K562 (cell line): Measurements from ENCODE around the gene EPDR1.

Experiments used
- EZH2 ChIP-seq: IDR thresholded peaks from 2 replicates; pipeline ENCODE4 v1.6.1; 2012; ENCODE audit warnings: low read depth, mild to moderate bottlenecking, inconsistent platforms, low read length, borderline replicate concordance
- NCOA4 ChIP-seq: fragments of 450-650 bp; IDR thresholded peaks from 2 replicates; pipeline ENCODE4 v1.6.1; 2018; ENCODE audit warnings: mild to moderate bottlenecking; ENCODE audit not compliant: partially characterized antibody
- NRF1 ChIP-seq, 2 experiments: fragments of 450-650 bp; IDR thresholded peaks in 1 of 2; conservative IDR thresholded peaks in 1 of 2; 2 replicates each; pipeline ENCODE4 v1.6.1; 2014; ENCODE audit warnings: mild to moderate bottlenecking in 2 of 2
- RFX5 ChIP-seq: IDR thresholded peaks from 2 replicates; pipeline ENCODE4 v1.6.1; 2011; ENCODE audit warnings: low read depth, mild to moderate bottlenecking, improper control_type of control experiment, low read length
- RUNX1 ChIP-seq: sonication (generic); IDR thresholded peaks from 2 replicates; pipeline ENCODE4 v1.6.1; 2016; ENCODE audit warnings: antibody characterized with exemption, low read depth
- ZNF121 ChIP-seq: sonication (generic); formaldehyde crosslinking; conservative IDR thresholded peaks from 2 replicates; pipeline ENCODE4 v1.8.0; 2022; ENCODE audit warnings: missing genetic modification reagents

DNA sequence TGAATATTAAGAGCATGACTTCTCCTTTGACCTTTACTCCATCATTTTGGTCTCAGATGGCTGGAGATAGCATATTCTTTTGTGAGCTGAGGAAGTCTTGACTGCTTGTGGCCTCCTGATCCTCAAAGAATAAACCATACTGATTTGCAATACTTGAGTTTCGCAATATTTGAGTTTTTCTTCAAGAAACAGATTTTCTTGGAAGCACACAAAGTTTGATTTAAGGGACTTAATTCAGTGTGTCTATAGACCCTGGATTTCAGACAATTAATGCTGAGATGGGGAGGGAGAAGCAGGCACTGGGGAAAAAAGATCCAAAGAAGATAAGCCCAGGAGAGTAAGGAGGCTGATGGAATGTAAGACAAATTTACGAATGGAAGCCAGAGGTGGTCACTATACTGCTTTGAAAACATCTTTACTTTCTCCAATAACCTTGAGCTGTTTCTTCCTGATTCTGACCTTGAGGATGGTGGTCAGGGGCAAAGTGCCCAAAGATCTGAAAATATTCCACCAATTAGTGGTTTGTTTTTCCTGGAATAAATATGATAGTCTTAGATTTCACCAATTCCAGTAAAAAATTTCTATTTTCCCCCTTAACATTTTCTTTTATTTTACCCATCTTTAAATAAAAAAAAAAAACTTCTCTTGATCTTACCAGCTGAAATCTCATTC lies 7.5 kb downstream of the EPDR1 start:
- TF ChIP-seq EZH2, result no peak
- TF ChIP-seq RFX5, result no peak
- no peak for TF ChIP-seq ZNF121 (CRISPR knock-in tag)
- TF ChIP-seq NCOA4, result no peak
- TF ChIP-seq RUNX1, result no peak
- no peak for TF ChIP-seq NRF1 (conservative IDR thresholded peaks at IDR 0.05 in 1 of 2, IDR thresholded peaks at IDR 0.05 in 1 of 2)
